DND-41 (cell line): ENCODE measurements around the gene SERPING1.
A peak's percentile ranks its signal among the peaks of the same experiment; 100 is the strongest.

Experiments used
- ATAC-seq: fragments of 200-7000 bp; cut with Tn5 transposase; 3 replicates; pipeline ENCODE4 v1.9.1; 2021; ENCODE audit warnings: low read depth; ENCODE audit not compliant: insufficient read depth
- DNase-seq: peaks from one replicate; pipeline ENCODE4 v3.0.0-alpha.2; 2020
- H2AFZ ChIP-seq: 2 replicates; pipeline ENCODE4 v1.6.0; 2012; ENCODE audit warnings: low read depth, low read length
- H3K27ac ChIP-seq: 2 replicates; pipeline ENCODE4 v1.5.1; 2012; ENCODE audit warnings: low read length, inconsistent platforms
- H3K27me3 ChIP-seq: fragments of 200-600 bp; sonication (generic); 2 replicates; pipeline ENCODE4 v1.6.0; 2012; ENCODE audit warnings: low read length, mild to moderate bottlenecking, inconsistent platforms; ENCODE audit not compliant: insufficient read depth, poor library complexity
- H3K36me3 ChIP-seq: 2 replicates; pipeline ENCODE4 v1.5.1; 2012; ENCODE audit warnings: low read length, inconsistent platforms; ENCODE audit not compliant: insufficient read depth
- H3K4me1 ChIP-seq: 2 replicates; pipeline ENCODE4 v1.5.1; 2012; ENCODE audit warnings: mild to moderate bottlenecking, low read length; ENCODE audit not compliant: insufficient read depth
- H3K4me2 ChIP-seq: 2 replicates; pipeline ENCODE4 v1.6.0; 2012; ENCODE audit warnings: mild to moderate bottlenecking, moderate library complexity, low read length, inconsistent platforms; ENCODE audit not compliant: insufficient read depth
- H3K4me3 ChIP-seq, 2 experiments: fragments of 200-600 bp in 1 of 2; shearing (Covaris generic) in 1 of 2; 2 replicates each; pipeline ENCODE4 v1.5.1; 2012 to 2016; ENCODE audit warnings: inconsistent platforms in 2 of 2, low read length in 2 of 2, mild to moderate bottlenecking in 2 of 2, low read depth in 1 of 2, moderate library complexity in 1 of 2
- H3K79me2 ChIP-seq: 2 replicates; pipeline ENCODE4 v1.6.0; 2012; ENCODE audit warnings: low read length, inconsistent platforms; ENCODE audit not compliant: insufficient read depth
- H3K9ac ChIP-seq: 2 replicates; pipeline ENCODE4 v1.6.0; 2012; ENCODE audit warnings: low read depth, mild to moderate bottlenecking, inconsistent platforms, low read length, moderate library complexity
- H3K9me3 ChIP-seq: 2 replicates; pipeline ENCODE4 v1.5.1; 2012; ENCODE audit warnings: low read length, moderate library complexity, mild to moderate bottlenecking, inconsistent platforms; ENCODE audit not compliant: insufficient read depth, severe bottlenecking
- H4K20me1 ChIP-seq: 2 replicates; pipeline ENCODE4 v1.6.0; 2012; ENCODE audit warnings: low read length; ENCODE audit not compliant: insufficient read depth
- CTCF ChIP-seq: IDR thresholded peaks from 2 replicates; pipeline ENCODE4 v1.5.1; 2012; ENCODE audit warnings: borderline replicate concordance, low read length, moderate library complexity, mild to moderate bottlenecking; ENCODE audit not compliant: poor library complexity, severe bottlenecking; ENCODE audit errors: extremely low read depth
- EZH2 ChIP-seq: IDR thresholded peaks from 3 replicates; pipeline ENCODE4 v1.6.1; 2012; ENCODE audit warnings: borderline replicate concordance, low read depth, mild to moderate bottlenecking, moderate library complexity, low read length, inconsistent platforms; ENCODE audit not compliant: severe bottlenecking

Gene SERPING1

GRCh38 chr11:57634311-57634710 lies 36.8 kb downstream of the SERPING1 start:
- Histone ChIP-seq H2AFZ (no peak overlapping the region), H3K9me3 (no peaks in the 10 kb centered on the region), H3K4me1 (peaks cover 19% of the 10 kb centered on the region)

GRCh38 chr11:57635246-57635645 lies 37.8 kb downstream of the SERPING1 start:
- Histone ChIP-seq H3K4me2 (no peak overlapping the region), H3K9ac (no peak overlapping the region), H3K9me3 (no peaks in the 10 kb centered on the region), H4K20me1 (no peaks in the 10 kb centered on the region), H3K4me3 (no peak overlapping the region), H3K27me3 (no peaks in the 10 kb centered on the region), H3K79me2 (0 out of 2 replicates have a peak, but pooled peaks cover 4% of the 10 kb centered on the region), H3K36me3 (no peaks in the 10 kb centered on the region), H3K27ac (no peak overlapping the region), H2AFZ (no peak overlapping the region), H3K4me1 (peaks cover 29% of the 10 kb centered on the region)
- TF ChIP-seq EZH2 (no peak), CTCF (no peak)
- DNase-seq: no peak
- ATAC-seq: no peak

More at GRCh38 chr11:57634311-57634710, 36.8 kb downstream of the SERPING1 start:
- H3K79me2 ChIP-seq: no peaks in the 10 kb centered on the region
- ATAC-seq: no peak
- no peak overlapping the region for H3K4me2 ChIP-seq
- no peak overlapping the region for H3K27ac ChIP-seq
- TF ChIP-seq EZH2 (no peak), CTCF (no peak)
- no peaks in the 10 kb centered on the region for H3K27me3 ChIP-seq
- DNase-seq: no peak
- no peak overlapping the region for H3K9ac ChIP-seq
- H3K4me3 ChIP-seq: no peak overlapping the region
- H3K36me3 ChIP-seq: no peaks in the 10 kb centered on the region
- H4K20me1 ChIP-seq: no peaks in the 10 kb centered on the region

- Histone ChIP-seq H3K36me3 (no peaks in the 10 kb centered on the region), H2AFZ (peak overlapping the region; percentile 67), H3K9ac (peak overlapping the region; percentile 64; the same call in 1 of the 2 replicates), H3K27ac (peak overlapping the region; percentile 47), H3K27me3 (no peaks in the 10 kb centered on the region), H4K20me1 (no peaks in the 10 kb centered on the region), H3K9me3 (no peaks in the 10 kb centered on the region), H3K4me3 (peak overlapping the region in 1 of 2 experiments; percentile 61; a peak in 2 of 4 replicates), H3K4me1 (peaks cover 41% of the 10 kb centered on the region), H3K79me2 (0 out of 2 replicates have a peak, but pooled peaks cover 4% of the 10 kb centered on the region), H3K4me2 (peak overlapping the region; percentile 72)
- DNase-seq: no peak
- TF ChIP-seq CTCF (no peak), EZH2 (no peak)
- ATAC-seq: no peak
Observed at GRCh38 chr11:57637626-57638004, 40.1 kb downstream of the SERPING1 start.
